Vagina (tissue), 2 donors: Measurements from ENCODE around the gene TRMT44. TPM values are rescaled to one million over a fixed set of nuclear protein-coding genes. Genes with fewer than 3 reads are reported as not detected.

Source experiments
- DNase-seq, 2 donors: peaks; one replicate each; pipeline ENCODE4 v3.0.0-alpha.2; 2017; ENCODE audit errors: extremely low spot score in 2 of 2
- H3K27ac ChIP-seq: fragments of 200-600 bp; sonication (generic); one replicate; pipeline ENCODE4 v1.5.1; 2019
- H3K27me3 ChIP-seq: fragments of 200-600 bp; sonication (generic); one replicate; pipeline ENCODE4 v1.5.1; 2019
- H3K36me3 ChIP-seq, 2 donors: fragments of 200-600 bp; sonication (generic); one replicate each; pipeline ENCODE4 v1.5.1; 2017 to 2019
- H3K4me1 ChIP-seq: fragments of 200-600 bp; sonication (generic); one replicate; pipeline ENCODE4 v1.5.1; 2019
- H3K4me3 ChIP-seq, 2 donors: fragments of 200-600 bp; sonication (generic); 1 replicate in 1 of 2; 2 replicates in 1 of 2; pipeline ENCODE4 v1.5.1; 2016 to 2019
- H3K9me3 ChIP-seq: fragments of 200-600 bp; sonication (generic); one replicate; pipeline ENCODE4 v1.5.1; 2019
- POLR2A ChIP-seq, 2 donors: fragments of 450-650 bp; IDR thresholded peaks; one replicate each; pipeline ENCODE4 v1.6.1; 2017; ENCODE audit warnings: antibody characterized with exemption in 2 of 2, mild to moderate bottlenecking in 2 of 2, moderate library complexity in 2 of 2
- POLR2AphosphoS5 ChIP-seq, 2 donors: sonication (generic); formaldehyde crosslinking; IDR thresholded peaks; one replicate each; pipeline ENCODE4 v1.9.0; 2017; ENCODE audit warnings: antibody characterized with exemption in 2 of 2, mild to moderate bottlenecking in 2 of 2, low read depth in 1 of 2; ENCODE audit not compliant: insufficient read depth in 1 of 2
- intact Hi-C: fragments of 100-400 bp; cut with DNase I; formaldehyde crosslinking; loops from one replicate; pipeline ENCODE4 v1.15.1; 2023
- total RNA-seq: library from RNA; depleted of rRNA; stranded (reverse); fragments of >200 nt; gene quantifications from one replicate; pipeline ENCODE4 v1.2.3, GENCODE V29; 2016
- TF ChIP-seq, protein P1 (sequence below), 3 experiments: fragments of 450-650 bp in 2 of 3; fragments of 200-600 bp in 1 of 3; sonication (generic) in 1 of 3; IDR thresholded peaks; one replicate each; pipeline ENCODE4 v1.5.1; 2017 to 2019; ENCODE audit warnings: antibody characterized with exemption in 3 of 3, mild to moderate bottlenecking in 2 of 3, moderate library complexity in 2 of 3

TRMT44 gene
- total RNA-seq, 1 donor from 2014 or later = 19.2 TPM

DNA sequence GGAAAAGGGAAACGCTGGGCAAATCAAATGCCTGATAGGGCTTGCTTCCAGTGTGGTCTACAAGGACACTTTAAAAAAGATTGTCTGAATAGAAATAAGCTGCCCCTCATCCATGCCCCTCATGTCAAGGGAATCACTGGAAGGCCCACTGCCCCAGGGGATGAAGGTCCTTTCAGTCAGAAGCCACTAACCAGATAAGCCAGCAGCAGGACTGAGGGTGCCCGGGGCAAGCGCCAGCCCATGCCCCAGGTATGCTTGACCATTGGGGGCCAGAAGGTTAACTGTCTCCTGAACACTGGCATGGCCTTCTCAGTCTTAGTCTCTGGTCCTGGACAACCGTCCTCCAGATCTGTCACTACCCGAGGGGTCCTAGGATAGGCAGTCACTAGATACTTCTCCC lies 17.8 kb upstream of the TRMT44 start:
- no peak for DNase-seq
- Histone ChIP-seq H3K36me3 (peaks cover 0 to 5% of the 10 kb centered on the region in 2 donors), H3K4me3 (no peak overlapping the region), H3K27me3 (no peaks in the 10 kb centered on the region), H3K27ac (no peak overlapping the region), H3K4me1 (peaks cover 33% of the 10 kb centered on the region), H3K9me3 (no peaks in the 10 kb centered on the region)
- TF ChIP-seq POLR2A (IDR thresholded peaks at IDR 0.05) = no peak
- TF ChIP-seq POLR2AphosphoS5 (IDR thresholded peaks at IDR 0.05; ENCODE audit: insufficient read depth in 1 of 2, low read depth in 1 of 2) = no peak
- TF ChIP-seq, protein P1, sequence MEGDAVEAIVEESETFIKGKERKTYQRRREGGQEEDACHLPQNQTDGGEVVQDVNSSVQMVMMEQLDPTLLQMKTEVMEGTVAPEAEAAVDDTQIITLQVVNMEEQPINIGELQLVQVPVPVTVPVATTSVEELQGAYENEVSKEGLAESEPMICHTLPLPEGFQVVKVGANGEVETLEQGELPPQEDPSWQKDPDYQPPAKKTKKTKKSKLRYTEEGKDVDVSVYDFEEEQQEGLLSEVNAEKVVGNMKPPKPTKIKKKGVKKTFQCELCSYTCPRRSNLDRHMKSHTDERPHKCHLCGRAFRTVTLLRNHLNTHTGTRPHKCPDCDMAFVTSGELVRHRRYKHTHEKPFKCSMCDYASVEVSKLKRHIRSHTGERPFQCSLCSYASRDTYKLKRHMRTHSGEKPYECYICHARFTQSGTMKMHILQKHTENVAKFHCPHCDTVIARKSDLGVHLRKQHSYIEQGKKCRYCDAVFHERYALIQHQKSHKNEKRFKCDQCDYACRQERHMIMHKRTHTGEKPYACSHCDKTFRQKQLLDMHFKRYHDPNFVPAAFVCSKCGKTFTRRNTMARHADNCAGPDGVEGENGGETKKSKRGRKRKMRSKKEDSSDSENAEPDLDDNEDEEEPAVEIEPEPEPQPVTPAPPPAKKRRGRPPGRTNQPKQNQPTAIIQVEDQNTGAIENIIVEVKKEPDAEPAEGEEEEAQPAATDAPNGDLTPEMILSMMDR (IDR thresholded peaks at IDR 0.05) = no peak
- intact Hi-C loops = no loop called here

DNA sequence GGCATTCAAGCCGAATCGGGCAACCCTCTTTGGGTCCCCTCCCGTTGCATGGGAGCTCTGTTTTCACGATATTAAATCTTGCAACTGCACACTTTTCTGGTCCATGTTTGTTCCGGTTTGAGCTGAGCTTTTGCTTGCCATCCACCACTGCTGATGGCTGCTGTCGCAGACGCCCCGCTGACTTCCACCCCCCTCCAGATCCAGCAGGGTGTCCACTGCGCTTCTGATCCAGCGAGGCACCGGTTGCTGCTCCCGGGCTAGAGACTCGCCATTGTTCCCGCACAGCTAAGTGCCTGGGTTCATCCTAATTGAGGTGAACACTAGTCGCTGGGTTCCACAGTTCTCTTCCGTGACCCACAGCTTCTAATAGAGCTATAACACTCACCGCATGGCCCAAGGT lies 13.3 kb upstream of the TRMT44 start:
- Histone ChIP-seq H3K27me3 (no peaks in the 10 kb centered on the region), H3K4me3 (peak overlapping the region; percentile 71 to 94), H3K4me1 (peaks cover 32% of the 10 kb centered on the region), H3K36me3 (no peaks in the 10 kb centered on the region), H3K27ac (no peak overlapping the region), H3K9me3 (no peaks in the 10 kb centered on the region)
- no peak for TF ChIP-seq POLR2A (IDR thresholded peaks at IDR 0.05)
- TF ChIP-seq POLR2AphosphoS5 (IDR thresholded peaks at IDR 0.05; ENCODE audit: insufficient read depth in 1 of 2, low read depth in 1 of 2) = no peak
- TF ChIP-seq, protein P1 (IDR thresholded peaks at IDR 0.05) = no peak
- DNase-seq = no peak
- intact Hi-C loops = no loop called here

DNA sequence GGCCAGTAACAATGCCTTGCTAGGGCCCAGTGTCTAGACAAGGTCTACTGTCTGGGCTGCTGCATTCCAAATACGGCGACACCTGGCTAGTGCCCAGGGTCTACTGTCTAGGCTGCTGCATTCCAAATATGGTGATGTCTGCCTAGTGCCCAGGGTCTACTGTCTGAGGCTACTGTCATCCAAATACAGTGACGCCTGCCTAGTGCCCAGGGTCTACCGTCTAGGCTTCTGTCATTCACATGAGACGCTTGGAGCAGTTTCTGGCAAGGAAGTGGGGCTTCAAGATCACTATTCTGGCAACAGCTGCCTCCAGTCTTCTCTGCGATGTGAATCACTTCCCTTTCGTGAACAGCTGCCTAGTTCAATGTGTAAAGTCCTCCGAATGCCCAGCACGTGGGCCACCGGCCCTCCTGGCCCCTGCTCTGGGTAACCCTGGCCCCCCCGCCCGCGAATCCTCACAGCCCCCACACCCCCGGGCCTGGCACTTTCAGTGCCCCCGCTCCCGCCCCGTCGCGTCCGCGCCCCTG lies 12.8 kb upstream of the TRMT44 start:
- intact Hi-C loops = no loop called here
- TF ChIP-seq, protein P1 (IDR thresholded peaks at IDR 0.05) = no peak
- TF ChIP-seq POLR2A (IDR thresholded peaks at IDR 0.05) (no peak), POLR2AphosphoS5 (IDR thresholded peaks at IDR 0.05; ENCODE audit: insufficient read depth in 1 of 2, low read depth in 1 of 2) (no peak)

DNA sequence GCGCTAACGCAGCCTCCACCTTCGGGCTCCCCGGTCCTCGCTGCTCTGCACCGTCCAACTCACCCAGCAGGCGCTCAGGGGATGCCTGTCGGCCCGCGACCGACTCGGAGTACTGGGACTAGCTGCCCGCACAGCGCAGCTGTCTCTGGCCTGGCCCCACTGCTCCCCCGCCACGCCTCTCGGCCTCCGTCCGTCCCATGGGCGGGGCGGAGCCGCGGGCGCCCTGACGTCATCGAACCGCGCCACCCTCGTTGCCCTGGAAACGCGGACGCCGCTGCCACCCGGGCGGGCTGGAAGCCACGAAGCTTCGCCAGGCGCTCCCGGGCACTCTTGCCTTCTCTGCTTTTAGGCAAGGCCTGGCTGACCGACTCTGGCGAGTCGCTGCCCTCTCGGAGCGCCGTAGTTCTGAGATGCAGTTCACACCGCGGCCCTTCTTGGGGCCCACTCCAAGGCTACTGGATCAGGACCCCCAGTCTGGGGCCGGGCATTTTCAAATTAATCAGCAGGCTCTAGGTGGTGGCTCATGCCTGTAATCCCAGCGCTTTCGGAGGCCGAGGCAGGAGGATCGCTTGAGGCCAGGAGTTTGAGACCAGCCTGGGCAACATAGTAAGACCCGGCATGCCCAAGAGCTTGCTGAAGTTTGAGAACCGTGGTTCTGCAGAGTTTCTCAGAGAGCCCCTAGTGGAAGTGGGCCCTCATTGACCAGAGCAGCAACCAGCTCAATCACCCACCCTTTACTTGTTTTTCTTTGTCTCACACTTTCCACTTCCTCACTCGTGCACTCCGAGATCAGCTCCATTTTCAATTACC lies 12.1 kb upstream of the TRMT44 start:
- Histone ChIP-seq H3K36me3 (no peaks in the 10 kb centered on the region), H3K4me1 (peaks cover 40% of the 10 kb centered on the region), H3K27ac (peak overlapping the region; percentile 73), H3K4me3 (peak overlapping the region; percentile 71 to 94), H3K9me3 (no peaks in the 10 kb centered on the region), H3K27me3 (no peaks in the 10 kb centered on the region)
- TF ChIP-seq POLR2AphosphoS5 (IDR thresholded peaks at IDR 0.05; ENCODE audit: insufficient read depth in 1 of 2, low read depth in 1 of 2) = peak; percentile 88 to 90
- TF ChIP-seq, protein P1 (IDR thresholded peaks at IDR 0.05) = peak in 1 of 3 experiments; percentile 8
- no peak for TF ChIP-seq POLR2A (IDR thresholded peaks at IDR 0.05)
- DNase-seq = no peak
- intact Hi-C loops = no loop called here

More for the DNA sequence above, 12.8 kb upstream of the TRMT44 start:
- H3K4me3 ChIP-seq = peak overlapping the region; percentile 71 to 94
- peak overlapping the region; percentile 73 for H3K27ac ChIP-seq
- H3K9me3 ChIP-seq = no peaks in the 10 kb centered on the region
- no peak for DNase-seq
- H3K36me3 ChIP-seq = no peaks in the 10 kb centered on the region
- H3K4me1 ChIP-seq = peaks cover 33% of the 10 kb centered on the region
- H3K27me3 ChIP-seq = no peaks in the 10 kb centered on the region

DNA sequence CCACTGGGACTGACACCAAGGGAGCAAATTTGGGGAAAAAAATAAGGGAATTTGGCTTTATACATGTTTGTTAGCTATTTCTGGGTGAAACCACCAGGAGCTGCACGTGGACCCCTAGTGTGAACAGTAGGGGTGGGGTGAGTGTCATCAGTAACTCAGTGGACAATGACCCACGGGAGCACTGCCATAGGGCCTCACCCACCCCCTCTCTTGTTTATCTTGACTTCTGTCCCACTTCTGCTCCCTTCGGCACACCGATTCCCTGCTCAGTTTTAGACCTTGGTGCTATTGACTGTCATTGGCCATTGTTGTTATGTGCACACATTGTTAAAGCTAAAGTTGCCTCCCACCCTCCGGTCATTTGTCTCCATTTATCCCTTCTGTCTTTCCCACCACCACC lies 9.0 kb upstream of the TRMT44 start:
- H3K4me1 ChIP-seq = peaks cover 54% of the 10 kb centered on the region
- no peaks in the 10 kb centered on the region for H3K9me3 ChIP-seq
- no peaks in the 10 kb centered on the region for H3K36me3 ChIP-seq
- intact Hi-C loops = no loop called here
- no peak overlapping the region for H3K4me3 ChIP-seq
- DNase-seq = no peak
- no peak overlapping the region for H3K27ac ChIP-seq
- no peak for TF ChIP-seq POLR2A (IDR thresholded peaks at IDR 0.05)
- TF ChIP-seq, protein P1 (IDR thresholded peaks at IDR 0.05) = no peak
- TF ChIP-seq POLR2AphosphoS5 (IDR thresholded peaks at IDR 0.05; ENCODE audit: insufficient read depth in 1 of 2, low read depth in 1 of 2) = no peak
- no peaks in the 10 kb centered on the region for H3K27me3 ChIP-seq
